Esophagus squamous epithelium (tissue), 5 donors: ENCODE results near the gene EFNA1. TPM values are rescaled to one million over a fixed set of nuclear protein-coding genes. Genes with fewer than 3 reads are reported as not detected.

Source experiments
- DNase-seq: peaks from one replicate; lab custom pipeline; 2025; lab: John Stamatoyannopoulos, UW
- H3K27ac ChIP-seq, 4 donors: fragments of 200-600 bp; sonication (generic); one replicate each; pipeline ENCODE4 v1.5.1; 2016 to 2019; ENCODE audit warnings: mild to moderate bottlenecking in 1 of 4
- H3K27me3 ChIP-seq, 4 donors: fragments of 200-600 bp; sonication (generic); 1 replicate in 3 of 4; 2 replicates in 1 of 4; pipeline versions ENCODE4 v1.5.1 to v1.6.0; 2017 to 2021; ENCODE audit warnings: antibody characterized with exemption in 1 of 4
- H3K36me3 ChIP-seq, 3 donors: fragments of 200-600 bp; sonication (generic); one replicate each; pipeline ENCODE4 v1.5.1; 2016 to 2019
- H3K4me1 ChIP-seq, 3 donors: fragments of 200-600 bp; sonication (generic); one replicate each; pipeline ENCODE4 v1.5.1; 2017 to 2019
- H3K4me3 ChIP-seq, 4 donors: fragments of 200-600 bp; sonication (generic); 1 replicate in 3 of 4; 2 replicates in 1 of 4; pipeline ENCODE4 v1.5.1; 2016 to 2019; ENCODE audit warnings: mild to moderate bottlenecking in 2 of 4, moderate library complexity in 1 of 4
- H3K9me3 ChIP-seq, 3 donors: fragments of 200-600 bp; sonication (generic); one replicate each; pipeline ENCODE4 v1.5.1; 2016 to 2019
- POLR2A ChIP-seq, 4 donors: fragments of 450-650 bp; IDR thresholded peaks; one replicate each; pipeline ENCODE4 v1.6.1; 2017; ENCODE audit warnings: antibody characterized with exemption in 4 of 4, mild to moderate bottlenecking in 4 of 4, moderate library complexity in 3 of 4
- WGBS, 2 donors: methylation state at CpG; one replicate each; pipeline ENCODE4 v1.1.5; 2018; 5-methylcytosine and 5-hydroxymethylcytosine counted together
- intact Hi-C: fragments of 100-400 bp; cut with DNase I; formaldehyde crosslinking; loops from one replicate; pipeline ENCODE4 v1.15.0; 2022
- total RNA-seq, 4 donors: library from RNA; depleted of rRNA; stranded (reverse); fragments of >200 nt; gene quantifications; one replicate each; pipeline ENCODE4 v1.1.0, GENCODE V29; 2016
- TF ChIP-seq, protein P1 (sequence below), 6 experiments: fragments of 450-650 bp in 4 of 6; fragments of 200-600 bp in 2 of 6; sonication (generic) in 2 of 6; IDR thresholded peaks; one replicate each; pipeline ENCODE4 v1.5.1; 2016 to 2019; ENCODE audit warnings: antibody characterized with exemption in 6 of 6, mild to moderate bottlenecking in 4 of 6, moderate library complexity in 4 of 6
- donor health status: DM: yes; HTN: yes; CAD: no.

Gene EFNA1
- total RNA-seq, 4 donors from 2014 or later: 30.2 to 42.9 (median 31.0) TPM

DNA sequence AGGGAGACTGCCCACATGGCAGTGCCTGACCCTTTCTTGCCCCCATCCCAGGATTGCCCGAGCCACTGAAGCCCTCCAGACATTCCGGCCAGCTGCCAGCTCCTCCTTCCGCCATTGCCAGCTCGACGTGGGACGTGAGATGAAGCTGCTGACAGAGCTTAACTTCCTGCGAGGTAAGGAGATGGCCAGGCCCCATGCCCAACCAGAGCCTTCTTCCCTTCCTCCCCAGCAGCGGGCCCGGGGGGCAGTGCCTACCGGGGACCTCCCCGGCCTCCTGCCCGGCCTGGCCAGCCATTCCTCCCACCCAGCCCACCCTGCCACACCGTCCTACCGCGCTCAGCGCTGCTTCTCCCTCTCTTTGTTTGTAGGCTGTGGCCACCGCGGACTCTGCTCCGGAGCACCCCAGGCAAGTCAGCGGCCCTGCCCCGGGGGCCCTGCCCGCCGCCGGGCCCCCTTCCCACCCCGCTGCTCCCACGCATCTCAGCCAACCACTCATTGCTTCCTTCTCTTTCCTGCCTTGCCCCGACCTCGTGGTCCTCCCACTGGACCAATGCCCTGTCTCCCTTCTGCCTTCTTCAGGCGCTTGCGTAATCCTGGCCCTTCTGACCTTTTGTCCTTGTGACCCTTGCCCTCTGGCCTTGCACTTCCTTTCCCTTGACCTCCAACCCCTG is 50.9 kb downstream of the EFNA1 start:
- TF ChIP-seq, protein P1, sequence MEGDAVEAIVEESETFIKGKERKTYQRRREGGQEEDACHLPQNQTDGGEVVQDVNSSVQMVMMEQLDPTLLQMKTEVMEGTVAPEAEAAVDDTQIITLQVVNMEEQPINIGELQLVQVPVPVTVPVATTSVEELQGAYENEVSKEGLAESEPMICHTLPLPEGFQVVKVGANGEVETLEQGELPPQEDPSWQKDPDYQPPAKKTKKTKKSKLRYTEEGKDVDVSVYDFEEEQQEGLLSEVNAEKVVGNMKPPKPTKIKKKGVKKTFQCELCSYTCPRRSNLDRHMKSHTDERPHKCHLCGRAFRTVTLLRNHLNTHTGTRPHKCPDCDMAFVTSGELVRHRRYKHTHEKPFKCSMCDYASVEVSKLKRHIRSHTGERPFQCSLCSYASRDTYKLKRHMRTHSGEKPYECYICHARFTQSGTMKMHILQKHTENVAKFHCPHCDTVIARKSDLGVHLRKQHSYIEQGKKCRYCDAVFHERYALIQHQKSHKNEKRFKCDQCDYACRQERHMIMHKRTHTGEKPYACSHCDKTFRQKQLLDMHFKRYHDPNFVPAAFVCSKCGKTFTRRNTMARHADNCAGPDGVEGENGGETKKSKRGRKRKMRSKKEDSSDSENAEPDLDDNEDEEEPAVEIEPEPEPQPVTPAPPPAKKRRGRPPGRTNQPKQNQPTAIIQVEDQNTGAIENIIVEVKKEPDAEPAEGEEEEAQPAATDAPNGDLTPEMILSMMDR (IDR thresholded peaks at IDR 0.05): no peak
- no peak for TF ChIP-seq POLR2A (IDR thresholded peaks at IDR 0.05)
- Histone ChIP-seq H3K36me3 (no peaks in the 10 kb centered on the region), H3K9me3 (no peaks in the 10 kb centered on the region), H3K27ac (peak overlapping the region in 2 of 4 donors; percentile 39 to 44), H3K4me3 (peak overlapping the region in 2 of 4 donors; percentile 18 to 24), H3K27me3 (peaks cover 0 to 25% (median 0%) of the 10 kb centered on the region in 4 donors), H3K4me1 (peaks cover 19 to 44% (median 22%) of the 10 kb centered on the region in 3 donors)
- 81 to 87% methylated on average over 16 to 20 of the region's 30 CpGs for WGBS, 2 donors
- DNase-seq: no peak
- intact Hi-C loops: no loop called here

DNA sequence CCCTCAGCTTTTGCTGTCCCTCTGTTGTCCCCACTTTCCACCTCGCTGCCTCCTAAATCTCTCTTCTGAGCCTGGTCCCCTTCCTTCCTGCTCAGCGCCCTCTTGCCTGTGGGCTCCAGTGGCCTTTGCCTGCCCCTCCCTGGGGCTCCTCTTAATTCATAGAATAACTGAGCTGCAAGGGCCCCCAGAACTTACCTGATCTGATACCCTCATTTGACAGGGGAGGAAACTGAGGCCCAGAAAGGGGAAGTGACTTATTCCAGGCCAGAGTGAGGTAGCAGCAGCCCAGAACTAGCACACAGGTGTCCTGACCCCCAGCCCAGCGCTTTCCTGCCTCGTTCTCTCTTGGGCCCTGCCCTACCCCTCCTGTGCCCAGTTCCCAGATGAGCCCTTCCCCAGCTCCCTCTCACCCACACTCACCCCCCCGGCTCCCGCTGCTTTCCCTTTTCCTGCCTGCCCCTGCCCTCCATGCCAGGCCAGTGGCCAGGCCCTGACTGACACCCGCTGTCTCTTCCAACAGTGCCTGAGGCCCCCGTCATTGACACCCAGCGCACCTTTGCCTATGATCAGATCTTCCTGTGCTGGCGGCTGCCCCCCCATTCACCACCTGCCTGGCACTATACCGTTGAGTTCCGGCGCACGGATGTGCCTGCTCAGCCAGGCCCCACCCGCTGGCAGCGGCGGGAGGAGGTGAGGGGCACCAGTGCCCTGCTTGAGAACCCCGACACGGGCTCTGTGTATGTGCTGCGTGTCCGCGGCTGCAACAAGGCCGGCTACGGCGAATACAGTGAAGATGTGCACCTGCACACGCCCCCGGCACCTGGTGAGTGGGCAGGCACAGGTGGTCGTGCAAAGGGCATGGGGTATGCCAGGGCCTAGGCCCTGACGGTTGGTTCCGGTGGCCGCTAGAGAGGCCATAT is 51.7 kb downstream of the EFNA1 start:
- intact Hi-C loops: no loop called here
- Histone ChIP-seq H3K27me3 (peaks cover 0 to 17% (median 0%) of the 10 kb centered on the region in 4 donors), H3K4me1 (peaks cover 12 to 42% (median 14%) of the 10 kb centered on the region in 3 donors), H3K27ac (peak overlapping the region in 1 of 4 donors; percentile 15), H3K4me3 (no peak overlapping the region), H3K9me3 (no peaks in the 10 kb centered on the region), H3K36me3 (no peaks in the 10 kb centered on the region)
- 80 to 91% methylated on average over 13 to 28 of the region's 31 CpGs for WGBS, 2 donors
- no peak for TF ChIP-seq POLR2A (IDR thresholded peaks at IDR 0.05)
- TF ChIP-seq, protein P1 (IDR thresholded peaks at IDR 0.05): no peak
- DNase-seq: no peak

DNA sequence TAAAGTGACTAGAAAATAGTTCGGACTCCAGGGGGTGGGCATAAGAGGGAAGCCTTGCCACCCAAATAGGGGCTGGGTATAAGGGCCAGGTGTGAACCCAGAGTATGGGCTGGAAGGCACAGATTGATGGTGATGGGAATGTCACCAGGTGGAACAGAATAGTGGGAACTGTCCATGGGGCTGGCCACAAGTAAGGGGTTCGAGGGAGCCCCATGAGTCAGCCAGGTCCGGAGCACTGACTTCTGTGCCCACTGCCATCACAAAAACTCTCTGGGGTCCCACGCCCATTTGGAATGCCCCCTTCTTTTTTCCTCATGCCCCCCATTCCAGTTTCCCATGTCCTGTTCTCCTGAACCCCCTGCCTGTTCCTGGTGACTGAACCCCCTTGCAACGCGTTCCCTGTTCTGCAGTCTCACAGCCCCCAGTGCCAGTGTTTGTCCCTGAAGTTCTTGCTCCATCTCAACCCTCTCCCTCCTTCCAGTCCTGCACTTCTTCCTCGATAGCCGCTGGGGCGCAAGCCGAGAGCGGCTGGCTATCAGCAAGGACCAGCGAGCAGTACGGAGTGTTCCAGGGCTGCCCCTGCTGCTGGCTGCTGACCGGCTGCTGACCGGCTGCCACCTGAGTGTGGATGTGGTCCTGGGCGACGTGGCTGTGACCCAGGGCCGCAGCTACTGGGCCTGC is 53.8 kb downstream of the EFNA1 start:
- peaks cover 10 to 52% (median 22%) of the 10 kb centered on the region in 3 donors for H3K4me1 ChIP-seq
- H3K36me3 ChIP-seq: no peaks in the 10 kb centered on the region
- H3K9me3 ChIP-seq: no peaks in the 10 kb centered on the region
- TF ChIP-seq, protein P1 (IDR thresholded peaks at IDR 0.05): no peak
- DNase-seq: no peak
- no peak overlapping the region for H3K4me3 ChIP-seq
- intact Hi-C loops: no loop called here
- WGBS, 2 donors: 85 to 92% methylated on average over 8 to 13 of the region's 18 CpGs
- no peak overlapping the region for H3K27ac ChIP-seq
- H3K27me3 ChIP-seq: no peaks in the 10 kb centered on the region

DNA sequence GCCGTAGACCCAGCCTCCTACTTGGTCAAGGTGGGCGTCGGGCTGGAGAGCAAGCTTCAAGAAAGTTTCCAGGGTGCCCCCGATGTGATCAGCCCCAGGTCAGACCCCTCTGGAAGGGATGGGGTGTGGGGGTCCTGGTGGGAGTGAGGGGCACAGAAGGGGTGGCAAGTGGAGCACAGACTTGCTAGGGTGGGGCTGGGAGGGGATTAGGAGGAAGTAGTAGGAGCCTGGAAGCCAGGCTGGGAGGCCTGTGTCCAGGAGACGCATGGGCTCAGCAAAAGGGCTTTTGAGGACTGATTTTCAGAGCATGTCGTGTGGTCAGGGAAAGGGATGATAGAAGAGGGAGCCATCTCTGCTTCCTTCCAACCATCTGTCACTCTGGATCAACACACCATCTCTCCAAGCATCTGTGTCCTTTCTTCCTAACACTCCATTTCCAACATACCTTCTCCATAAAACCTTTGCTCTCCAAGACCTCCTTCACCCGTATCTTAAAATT is 54.4 kb downstream of the EFNA1 start:
- WGBS, 2 donors: 78 to 90% methylated on average over 2 to 3 of the region's 7 CpGs
- no peak overlapping the region for H3K27ac ChIP-seq
- DNase-seq: no peak

More for the DNA sequence above, 54.4 kb downstream of the EFNA1 start:
- intact Hi-C loops: no loop called here
- Histone ChIP-seq H3K9me3 (no peaks in the 10 kb centered on the region), H3K27me3 (no peaks in the 10 kb centered on the region), H3K4me3 (no peak overlapping the region), H3K4me1 (peaks cover 4 to 52% (median 18%) of the 10 kb centered on the region in 3 donors), H3K36me3 (no peaks in the 10 kb centered on the region)
- TF ChIP-seq POLR2A (IDR thresholded peaks at IDR 0.05): no peak
- TF ChIP-seq, protein P1 (IDR thresholded peaks at IDR 0.05): no peak
